ENCODE measurements around the gene FAM174C. TPM values are rescaled to one million over a fixed set of nuclear protein-coding genes. Genes with fewer than 3 reads are reported as not detected.

The FAM174C gene
- total RNA-seq, 1 experiment from 2014 or later = 77.1 TPM

DNA sequence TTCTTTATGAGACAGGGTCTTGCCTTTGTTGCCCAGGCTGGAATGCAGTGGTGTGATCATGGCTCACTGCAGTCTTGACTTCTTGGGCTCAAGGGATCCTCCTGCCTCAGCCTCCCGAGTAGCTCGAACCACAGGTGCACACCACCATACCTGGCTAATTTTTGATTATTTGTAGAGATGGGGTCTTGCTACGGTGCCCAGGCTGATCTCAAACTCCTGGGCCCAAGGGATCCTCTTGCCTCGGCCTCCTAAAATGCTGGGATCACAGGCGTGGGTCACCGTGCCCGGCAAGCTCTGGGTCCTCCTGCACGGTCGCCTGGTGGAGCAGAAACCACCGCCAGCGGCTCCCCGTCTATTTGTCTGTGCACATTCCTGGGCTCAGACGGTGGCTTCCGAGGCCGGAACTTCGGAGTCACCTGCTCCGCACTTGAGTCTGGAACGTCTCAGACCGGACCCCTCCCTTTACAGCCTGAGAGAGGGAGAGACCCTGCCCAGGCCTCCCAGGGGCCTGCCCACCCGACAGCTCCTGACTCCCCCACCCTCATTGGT lies 32.5 kb downstream of the FAM174C start:
- intact Hi-C loops (cut with micrococcal nuclease) = no loop called here

More for the DNA sequence above, 32.5 kb downstream of the FAM174C start:
- Histone ChIP-seq H3K9ac (ENCODE audit: low read length) (no peak overlapping the region), H3K9me2 (ENCODE audit: insufficient read depth) (no peaks in the 10 kb centered on the region), H3K27me3 (ENCODE audit: insufficient read depth, low read length) (no peaks in the 10 kb centered on the region), H3K9me3 (ENCODE audit: control insufficient read depth in 1 of 2, insufficient read depth in 1 of 2, low read depth in 1 of 2, low read length in 2 of 2) (no peaks in the 10 kb centered on the region), H2AFZ (ENCODE audit: low read depth, low read length, poor library complexity, severe bottlenecking) (no peak overlapping the region), H3K27ac (ENCODE audit: low read depth, low read length) (no peak overlapping the region), H3K4me1 (ENCODE audit: control insufficient read depth in 1 of 2, insufficient read depth in 2 of 2, low read length in 2 of 2) (peaks cover 2 to 8% of the 10 kb centered on the region in 2 experiments; a peak in 2 of 4 replicates), H3K4me3 (replicated peaks in 1 of 2; ENCODE audit: low read depth in 1 of 2, low read length in 2 of 2) (no peak overlapping the region), H4K20me1 (ENCODE audit: insufficient read depth) (no peaks in the 10 kb centered on the region), H3K79me2 (ENCODE audit: insufficient read depth, low read length) (no peaks in the 10 kb centered on the region), H3K36me3 (ENCODE audit: control insufficient read depth in 1 of 2, insufficient read depth in 2 of 2, low read length in 2 of 2) (no peaks in the 10 kb centered on the region), H3K4me2 (ENCODE audit: low read length) (no peak overlapping the region)
- no peak for DNase-seq (ENCODE audit: low read depth, low spot score)
- TF ChIP-seq SRF (IDR thresholded peaks at IDR 0.05; ENCODE audit: low read depth) (no peak), EGR1 (IDR thresholded peaks at IDR 0.05; ENCODE audit: low read depth) (no peak), POLR2A (IDR thresholded peaks at IDR 0.05; ENCODE audit: borderline replicate concordance, extremely low read depth, insufficient read depth, insufficient read length) (no peak), SIN3A (IDR thresholded peaks at IDR 0.05; ENCODE audit: low read depth) (no peak), RAD21 (IDR thresholded peaks at IDR 0.05; ENCODE audit: low read depth) (no peak), FOSL1 (IDR thresholded peaks at IDR 0.05; ENCODE audit: low read depth) (no peak), SP1 (IDR thresholded peaks at IDR 0.05; ENCODE audit: low read depth) (no peak), ZFX (IDR thresholded peaks at IDR 0.05) (no peak), YY1 (IDR thresholded peaks at IDR 0.05; ENCODE audit: extremely low read depth, insufficient replicate concordance, low read depth, low read length) (no peak), JUND (IDR thresholded peaks at IDR 0.05) (no peak), EZH2phosphoT487 (IDR thresholded peaks at IDR 0.05; ENCODE audit: borderline replicate concordance) (no peak), POLR2AphosphoS5 (IDR thresholded peaks at IDR 0.05; ENCODE audit: low read depth, low read length) (no peak), CBX3 (IDR thresholded peaks at IDR 0.05; ENCODE audit: low read depth) (no peak), TCF7L2 (IDR thresholded peaks at IDR 0.05; ENCODE audit: borderline replicate concordance, extremely low read depth, insufficient read depth, insufficient read length) (no peak)
- TF ChIP-seq, protein P1, sequence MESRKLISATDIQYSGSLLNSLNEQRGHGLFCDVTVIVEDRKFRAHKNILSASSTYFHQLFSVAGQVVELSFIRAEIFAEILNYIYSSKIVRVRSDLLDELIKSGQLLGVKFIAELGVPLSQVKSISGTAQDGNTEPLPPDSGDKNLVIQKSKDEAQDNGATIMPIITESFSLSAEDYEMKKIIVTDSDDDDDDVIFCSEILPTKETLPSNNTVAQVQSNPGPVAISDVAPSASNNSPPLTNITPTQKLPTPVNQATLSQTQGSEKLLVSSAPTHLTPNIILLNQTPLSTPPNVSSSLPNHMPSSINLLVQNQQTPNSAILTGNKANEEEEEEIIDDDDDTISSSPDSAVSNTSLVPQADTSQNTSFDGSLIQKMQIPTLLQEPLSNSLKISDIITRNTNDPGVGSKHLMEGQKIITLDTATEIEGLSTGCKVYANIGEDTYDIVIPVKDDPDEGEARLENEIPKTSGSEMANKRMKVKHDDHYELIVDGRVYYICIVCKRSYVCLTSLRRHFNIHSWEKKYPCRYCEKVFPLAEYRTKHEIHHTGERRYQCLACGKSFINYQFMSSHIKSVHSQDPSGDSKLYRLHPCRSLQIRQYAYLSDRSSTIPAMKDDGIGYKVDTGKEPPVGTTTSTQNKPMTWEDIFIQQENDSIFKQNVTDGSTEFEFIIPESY (IDR thresholded peaks at IDR 0.05; ENCODE audit: extremely low read depth, insufficient replicate concordance, low read length) = no peak
- TF ChIP-seq, protein P2, sequence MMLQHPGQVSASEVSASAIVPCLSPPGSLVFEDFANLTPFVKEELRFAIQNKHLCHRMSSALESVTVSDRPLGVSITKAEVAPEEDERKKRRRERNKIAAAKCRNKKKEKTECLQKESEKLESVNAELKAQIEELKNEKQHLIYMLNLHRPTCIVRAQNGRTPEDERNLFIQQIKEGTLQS (IDR thresholded peaks at IDR 0.05) = no peak
- TF ChIP-seq, protein P3, sequence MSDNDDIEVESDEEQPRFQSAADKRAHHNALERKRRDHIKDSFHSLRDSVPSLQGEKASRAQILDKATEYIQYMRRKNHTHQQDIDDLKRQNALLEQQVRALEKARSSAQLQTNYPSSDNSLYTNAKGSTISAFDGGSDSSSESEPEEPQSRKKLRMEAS (IDR thresholded peaks at IDR 0.05) = no peak
- TF ChIP-seq, protein P4, sequence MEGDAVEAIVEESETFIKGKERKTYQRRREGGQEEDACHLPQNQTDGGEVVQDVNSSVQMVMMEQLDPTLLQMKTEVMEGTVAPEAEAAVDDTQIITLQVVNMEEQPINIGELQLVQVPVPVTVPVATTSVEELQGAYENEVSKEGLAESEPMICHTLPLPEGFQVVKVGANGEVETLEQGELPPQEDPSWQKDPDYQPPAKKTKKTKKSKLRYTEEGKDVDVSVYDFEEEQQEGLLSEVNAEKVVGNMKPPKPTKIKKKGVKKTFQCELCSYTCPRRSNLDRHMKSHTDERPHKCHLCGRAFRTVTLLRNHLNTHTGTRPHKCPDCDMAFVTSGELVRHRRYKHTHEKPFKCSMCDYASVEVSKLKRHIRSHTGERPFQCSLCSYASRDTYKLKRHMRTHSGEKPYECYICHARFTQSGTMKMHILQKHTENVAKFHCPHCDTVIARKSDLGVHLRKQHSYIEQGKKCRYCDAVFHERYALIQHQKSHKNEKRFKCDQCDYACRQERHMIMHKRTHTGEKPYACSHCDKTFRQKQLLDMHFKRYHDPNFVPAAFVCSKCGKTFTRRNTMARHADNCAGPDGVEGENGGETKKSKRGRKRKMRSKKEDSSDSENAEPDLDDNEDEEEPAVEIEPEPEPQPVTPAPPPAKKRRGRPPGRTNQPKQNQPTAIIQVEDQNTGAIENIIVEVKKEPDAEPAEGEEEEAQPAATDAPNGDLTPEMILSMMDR (IDR thresholded peaks at IDR 0.05 in 2 of 3, conservative IDR thresholded peaks at IDR 0.05 in 1 of 3; ENCODE audit: borderline replicate concordance in 1 of 3, insufficient read depth in 1 of 3, low read depth in 2 of 3, low read length in 2 of 3) = no peak
- ATAC-seq = no peak
- no TSS peak for BruUV-seq (replicated peaks)
- POLR2A ChIA-PET = no interaction called here
- CTCF ChIA-PET = no interaction called here
- RAD21 ChIA-PET (ENCODE audit: low non-redundant PET in 1 of 2, low total read pairs in 2 of 2, uncharacterized antibody in 2 of 2, unreplicated experiment in 2 of 2) = no interaction called here
